Measurements from ENCODE around the gene SLC4A5.
"Not testable (repeated sequence)": the region's sequence is repeated elsewhere in the genome, so short reads cannot be mapped to it uniquely, and the experiment has no call there.

Gene SLC4A5

DNA sequence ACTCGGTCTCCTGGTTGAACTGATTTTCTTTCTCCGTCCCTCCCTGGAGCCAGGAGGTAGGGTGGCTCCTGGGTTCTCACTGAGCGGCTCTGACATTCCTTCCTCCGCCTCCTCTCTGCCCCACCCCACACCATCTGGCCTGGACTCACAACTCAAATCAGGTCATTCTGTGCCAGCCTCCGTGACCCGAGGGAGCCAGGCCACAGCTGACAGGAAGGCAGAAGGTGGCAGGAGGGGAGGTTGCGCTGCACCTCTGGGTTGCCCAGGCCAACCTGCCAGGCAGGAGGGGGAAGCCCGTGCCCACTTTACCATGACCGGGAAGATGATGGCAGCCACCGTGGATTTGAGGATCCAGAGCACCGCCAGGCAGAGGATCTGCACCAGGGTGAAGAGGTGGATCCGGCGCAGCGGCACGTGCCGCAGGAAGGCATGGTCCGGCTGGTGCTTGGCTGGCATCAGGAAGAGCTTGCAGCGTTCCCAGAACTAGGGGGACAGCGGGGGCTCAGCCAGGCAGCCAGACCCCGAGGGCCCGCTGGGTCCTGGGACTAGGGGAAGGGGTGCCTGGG, 116.5 kb downstream of the SLC4A5 start:
- DNase-seq, result no peak

DNA sequence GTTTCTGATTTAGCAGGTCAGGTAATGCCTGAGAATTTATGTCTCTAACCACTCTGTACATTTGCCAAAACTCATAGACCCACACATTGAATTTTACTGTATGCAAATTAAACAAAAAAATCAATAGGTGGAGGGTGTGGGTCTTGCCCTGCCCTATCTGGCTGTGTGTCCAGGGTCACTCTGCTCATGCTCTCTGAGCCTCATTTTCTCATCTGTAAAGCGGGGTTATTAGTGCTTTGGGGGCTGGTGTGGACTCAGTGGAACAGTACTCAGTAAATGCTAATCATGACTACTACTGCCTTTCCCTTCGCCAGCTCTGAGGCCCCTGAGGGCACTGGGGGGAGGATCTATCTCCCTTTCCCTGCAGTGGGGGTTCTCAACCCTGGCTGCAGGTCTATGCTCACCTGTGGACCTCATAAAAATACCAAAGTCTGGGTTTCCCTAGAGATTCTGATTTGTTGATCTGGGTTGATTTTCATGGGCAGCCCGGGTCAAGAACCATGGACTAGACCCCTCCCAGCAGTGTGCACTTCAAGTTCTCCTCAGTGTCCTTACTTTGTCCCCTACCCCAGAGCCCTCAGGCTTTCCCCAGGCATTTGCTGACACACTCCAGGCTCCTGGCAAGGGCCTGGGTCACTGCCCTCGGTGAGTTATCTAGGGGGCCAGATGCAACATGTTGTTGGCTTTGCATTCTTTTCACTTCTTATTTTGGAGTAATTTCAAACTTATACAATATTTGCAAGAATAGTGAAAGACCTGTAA, 117.3 kb downstream of the SLC4A5 start:
- DNase-seq, result no peak

DNA sequence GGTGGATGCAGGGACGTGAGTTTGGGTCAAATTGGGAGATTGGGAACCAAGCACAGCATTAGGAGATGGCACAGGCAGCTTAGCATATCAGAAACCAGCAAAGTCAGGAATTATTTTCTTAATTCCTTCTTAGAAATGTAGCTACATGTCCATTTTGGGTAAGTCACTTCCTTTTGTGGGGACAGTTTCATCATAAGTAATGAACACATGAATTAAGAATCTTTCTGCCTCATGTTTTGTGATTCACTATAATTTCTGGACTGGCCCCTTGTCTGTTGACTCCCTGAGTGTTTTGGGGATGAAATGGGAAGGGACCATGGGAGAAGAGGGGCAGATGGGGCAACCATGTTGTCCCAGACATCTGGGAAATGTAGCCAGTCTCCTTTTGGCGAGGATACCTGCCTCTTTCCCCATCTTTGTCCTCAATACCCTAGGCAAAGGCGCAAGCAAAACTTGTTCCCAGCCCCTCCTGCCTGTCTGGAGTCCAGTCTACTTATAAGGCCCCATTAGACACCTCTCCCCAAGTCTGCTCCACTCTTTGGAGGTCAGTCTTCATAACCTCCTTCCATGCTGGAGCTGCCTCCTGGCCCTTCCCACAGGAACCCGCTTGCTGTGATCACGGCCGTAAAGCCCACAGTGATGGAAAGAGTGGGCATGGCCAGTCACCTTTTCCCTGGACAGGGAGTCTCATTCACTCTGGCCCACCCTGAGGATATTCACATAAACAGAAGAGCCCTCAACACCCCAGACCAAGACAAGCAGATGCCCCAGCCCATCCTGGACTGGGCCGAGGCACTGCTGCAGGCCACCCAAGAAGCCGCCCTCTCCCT, 119.1 kb downstream of the SLC4A5 start:
- DNase-seq, result no peak

DNA sequence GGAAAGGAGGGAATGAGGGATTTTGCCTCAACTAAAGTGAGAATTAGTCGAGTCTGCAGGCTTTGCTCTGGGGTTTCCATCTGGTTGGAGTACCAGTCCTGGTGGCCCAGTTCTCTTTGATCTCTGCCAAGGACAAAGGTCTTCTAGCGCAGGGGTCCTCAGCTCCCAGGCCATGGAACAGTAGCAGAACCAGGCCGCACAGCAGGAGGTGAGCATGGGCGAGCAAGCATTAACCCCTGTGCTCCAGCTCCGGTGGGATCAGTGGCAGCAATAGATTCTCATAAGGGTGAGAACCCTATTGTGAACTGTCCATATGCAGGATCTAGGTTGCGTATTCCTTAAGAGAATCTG, 120.9 kb downstream of the SLC4A5 start:
- no peak for DNase-seq

DNA sequence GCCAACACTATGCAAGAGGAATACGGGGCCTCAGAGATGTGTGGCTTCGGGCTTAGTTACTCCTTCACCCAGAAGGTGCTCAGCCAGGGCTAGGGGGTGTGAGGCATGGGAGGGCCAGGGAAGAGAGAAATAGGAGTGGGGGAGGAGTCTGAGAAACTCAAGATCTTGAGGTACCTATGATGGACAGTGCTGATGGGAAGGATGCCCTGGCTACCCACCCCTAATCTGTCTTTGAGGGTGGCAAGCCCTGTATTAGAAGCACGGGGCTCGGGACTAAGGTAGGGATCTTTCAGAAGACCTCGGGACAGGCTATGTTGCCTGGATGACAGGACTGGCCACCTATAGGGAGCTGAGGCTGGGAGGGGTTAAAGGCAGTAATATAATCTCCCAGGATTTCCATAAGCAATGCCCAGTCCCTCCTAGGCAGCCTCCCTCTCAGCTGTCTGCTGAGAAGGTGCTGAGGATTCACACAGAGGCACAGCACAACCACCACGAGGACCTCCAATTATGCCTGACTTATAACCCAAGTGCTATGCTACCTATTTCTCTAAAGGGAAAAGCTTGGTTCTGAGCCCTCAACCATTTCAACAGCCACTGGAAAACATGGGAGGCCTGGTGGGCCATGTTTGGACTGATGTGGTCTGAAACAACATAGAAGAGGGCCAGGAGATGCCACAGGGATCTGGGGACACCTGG, 121.5 kb downstream of the SLC4A5 start:
- DNase-seq, result no peak

DNA sequence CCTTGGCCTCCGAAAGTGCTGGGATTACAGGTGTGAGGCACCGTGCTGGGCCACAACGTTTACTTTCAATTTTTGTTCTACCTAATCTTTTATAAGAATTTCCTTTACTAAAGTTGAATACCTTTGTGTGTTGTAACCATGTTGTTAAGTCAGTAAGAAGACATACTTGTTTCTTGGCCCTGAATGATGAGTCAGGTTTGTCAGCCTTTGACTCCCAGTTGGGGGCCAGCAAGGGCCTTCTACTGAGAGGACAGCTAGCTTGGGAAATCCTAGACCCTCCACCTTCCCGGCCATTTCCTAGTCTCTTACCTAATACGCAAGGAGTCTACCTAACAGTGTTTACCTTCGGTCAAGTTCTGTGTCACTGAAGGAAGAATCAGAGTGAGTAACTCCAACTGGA, 122.1 kb downstream of the SLC4A5 start:
- DNase-seq, result no peak

DNA sequence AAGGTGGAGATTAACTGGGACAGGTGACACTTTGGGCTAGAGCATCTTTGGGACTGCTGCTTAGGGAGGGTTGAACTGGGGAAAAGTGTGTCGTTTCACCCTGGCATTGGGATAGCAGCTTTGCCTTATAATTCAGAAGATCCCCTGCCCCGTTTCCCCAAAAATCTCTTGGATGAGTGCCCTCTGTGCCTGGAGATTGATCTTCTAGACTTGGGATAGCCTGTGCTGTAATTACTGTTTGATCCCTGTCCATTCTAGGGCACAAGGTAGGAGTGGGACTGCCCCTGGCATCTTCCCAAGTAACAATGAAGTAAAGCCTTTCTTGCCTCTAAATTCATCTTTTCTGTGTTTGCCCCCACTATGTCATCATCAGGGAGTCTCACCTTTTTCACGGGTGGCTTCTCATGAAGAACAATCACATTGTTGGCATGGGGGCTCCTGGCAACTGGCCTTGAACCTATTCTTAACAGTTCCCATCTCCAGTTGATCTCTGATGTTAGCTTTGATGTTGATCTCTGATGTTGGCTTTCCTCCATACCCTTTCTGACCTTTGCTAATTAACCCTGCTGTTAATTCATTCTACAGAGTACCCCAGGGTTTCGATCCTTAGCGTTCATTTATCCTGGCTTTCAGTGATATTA, 123.2 kb downstream of the SLC4A5 start:
- DNase-seq, result no peak

DNA sequence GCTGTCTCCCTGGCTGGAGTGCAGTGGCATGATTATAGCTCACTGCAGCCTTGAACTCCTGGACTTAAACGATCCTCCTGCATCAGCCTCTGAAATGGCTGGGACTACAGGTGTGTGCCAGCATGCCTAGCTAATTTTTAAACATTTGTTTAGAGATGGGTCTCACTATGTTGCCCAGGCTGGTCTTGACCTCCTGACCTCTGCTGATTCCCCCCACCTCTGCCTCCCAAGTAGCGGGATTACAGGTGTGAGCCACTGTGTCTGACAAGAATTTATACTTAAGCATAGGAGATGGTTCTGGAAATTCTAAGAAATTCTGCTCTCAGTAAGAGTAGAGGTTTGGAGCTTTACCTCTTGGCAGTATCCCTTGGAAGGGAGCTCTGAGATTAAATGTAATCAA, 126.6 kb downstream of the SLC4A5 start:
- DNase-seq, result no peak

DNA sequence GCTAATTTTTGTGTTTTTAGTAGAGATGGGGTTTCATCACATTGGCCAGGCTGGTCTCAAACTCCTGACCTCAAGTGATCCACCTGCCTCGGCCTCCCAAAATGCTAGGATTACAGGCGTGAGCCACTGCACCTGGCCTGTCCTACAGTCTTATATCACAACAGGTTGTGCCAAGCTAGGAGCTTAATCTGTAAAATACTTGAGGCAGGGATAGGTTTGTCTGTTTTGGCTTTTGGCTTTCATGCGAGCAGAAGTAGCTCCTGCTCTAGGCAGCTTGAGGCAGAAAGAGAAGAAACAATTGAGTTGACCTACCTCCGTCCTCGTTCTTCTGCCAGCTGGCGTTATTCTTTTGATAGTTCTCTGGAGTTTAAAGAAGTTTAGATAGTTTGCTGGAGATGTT, 127.4 kb downstream of the SLC4A5 start:
- not testable (repeated sequence) for DNase-seq

DNA sequence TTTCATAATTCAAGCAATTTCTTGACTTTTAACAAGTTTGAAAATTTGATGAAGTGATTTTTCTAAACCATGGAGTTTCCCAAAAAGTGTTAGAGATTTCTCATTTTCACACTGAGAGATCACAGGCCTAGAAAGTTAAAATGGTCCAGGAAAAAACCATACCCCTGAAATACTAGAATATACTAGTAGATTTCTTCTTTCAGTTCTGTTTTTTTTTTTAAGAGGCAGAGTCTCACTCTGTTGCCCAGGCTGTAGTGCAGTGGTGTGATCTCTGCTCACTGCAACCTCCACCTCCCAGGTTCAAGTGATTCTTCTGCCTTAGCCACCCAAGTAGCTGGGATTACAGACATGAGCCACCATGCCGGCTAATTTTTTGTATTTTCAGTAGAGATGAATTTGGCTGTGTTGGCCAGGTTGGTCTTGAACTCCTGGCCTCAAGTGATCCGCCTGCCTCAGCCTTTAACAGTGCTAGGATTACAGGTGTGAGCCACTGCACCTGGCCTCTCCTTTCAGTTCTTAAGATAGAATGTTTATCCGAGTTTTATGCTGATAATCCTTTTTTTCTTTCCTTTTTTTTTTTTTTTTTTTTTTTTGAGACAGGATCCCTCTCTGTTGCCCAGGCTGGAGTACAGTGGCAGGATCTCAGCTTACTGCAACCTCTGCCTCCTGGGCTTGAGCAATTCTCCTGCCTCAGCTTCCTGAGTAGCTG, 130.4 kb downstream of the SLC4A5 start:
- DNase-seq, result no peak

DNA sequence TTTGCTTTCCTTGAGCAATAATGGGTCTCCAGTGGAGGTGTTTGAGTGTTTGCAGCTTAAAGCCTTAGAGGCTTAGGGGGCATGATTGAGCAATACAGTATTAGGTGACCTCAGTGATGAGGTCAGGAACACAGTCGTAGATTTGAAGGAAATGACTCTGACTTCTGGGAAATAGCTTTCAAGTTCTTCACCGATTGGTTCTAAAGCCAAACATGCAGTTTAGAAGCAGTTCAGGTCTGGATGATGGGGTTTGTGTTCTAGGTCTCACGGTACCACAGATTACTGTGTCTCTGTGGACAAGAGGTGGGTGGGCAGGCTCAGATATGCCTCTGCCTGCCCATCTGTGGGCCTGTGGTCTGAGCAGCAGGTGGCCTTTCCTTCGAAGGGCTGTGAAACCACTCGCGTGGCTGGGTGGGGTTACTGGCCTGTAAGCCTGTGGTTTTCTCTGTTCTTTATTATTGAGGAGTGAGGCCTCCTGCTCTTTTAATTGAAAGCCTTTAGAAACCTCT, 137.0 kb downstream of the SLC4A5 start:
- DNase-seq, result peak; percentile 38

DNA sequence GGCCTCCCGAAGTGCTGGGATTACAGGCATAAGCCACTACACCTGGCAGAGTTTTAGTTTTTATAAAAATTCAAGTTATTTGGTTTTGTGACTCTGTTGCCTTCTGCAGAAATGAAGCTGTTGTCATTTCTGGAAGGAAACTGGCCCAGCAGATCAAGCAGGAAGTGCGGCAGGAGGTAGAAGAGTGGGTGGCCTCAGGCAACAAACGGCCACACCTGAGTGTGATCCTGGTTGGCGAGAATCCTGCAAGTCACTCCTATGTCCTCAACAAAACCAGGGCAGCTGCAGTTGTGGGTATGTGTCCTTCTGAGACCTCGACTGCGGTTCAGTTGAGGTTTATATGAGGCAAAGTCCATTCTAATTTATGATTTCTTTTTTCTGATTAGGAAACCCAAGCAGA, 137.6 kb downstream of the SLC4A5 start:
- no peak for DNase-seq

DNA sequence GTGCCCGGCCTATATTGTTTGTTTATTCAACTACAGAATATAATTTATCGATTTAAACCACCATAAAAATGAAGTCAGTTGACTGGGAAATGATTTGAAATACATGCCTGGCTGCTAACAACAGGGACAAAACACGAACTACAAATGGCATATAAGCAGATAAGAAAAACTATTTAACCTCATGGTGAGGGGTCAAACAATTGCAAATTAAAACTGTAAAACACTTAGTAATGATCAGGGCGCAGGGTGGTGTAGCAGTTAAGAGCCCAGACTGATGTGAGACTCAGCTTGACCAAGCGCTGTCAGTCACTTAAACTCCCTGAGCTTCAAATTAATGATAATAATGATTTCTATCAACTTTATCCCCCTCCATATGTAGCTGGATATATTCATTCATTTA, 138.1 kb downstream of the SLC4A5 start:
- no peak for DNase-seq

DNA sequence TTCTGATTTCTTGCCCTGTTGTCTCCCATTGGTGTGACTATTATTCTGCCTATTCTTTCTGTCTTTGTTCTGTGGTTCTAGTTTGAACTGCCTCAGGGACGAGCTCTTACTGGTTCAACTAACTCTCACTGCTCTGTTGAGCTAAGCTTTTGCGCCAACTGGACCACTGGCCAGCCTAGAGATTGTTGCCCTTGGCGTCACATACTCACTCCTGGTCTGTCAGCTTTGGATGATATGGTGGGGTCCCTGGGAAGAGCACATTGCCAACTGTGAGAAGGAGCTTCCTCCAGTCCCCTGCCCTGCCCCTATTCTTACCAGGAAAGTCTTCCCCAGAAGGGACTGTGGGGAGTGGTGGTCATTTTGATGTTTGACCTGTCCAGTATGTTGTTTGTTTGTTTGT, 138.8 kb downstream of the SLC4A5 start:
- no peak for DNase-seq

DNA sequence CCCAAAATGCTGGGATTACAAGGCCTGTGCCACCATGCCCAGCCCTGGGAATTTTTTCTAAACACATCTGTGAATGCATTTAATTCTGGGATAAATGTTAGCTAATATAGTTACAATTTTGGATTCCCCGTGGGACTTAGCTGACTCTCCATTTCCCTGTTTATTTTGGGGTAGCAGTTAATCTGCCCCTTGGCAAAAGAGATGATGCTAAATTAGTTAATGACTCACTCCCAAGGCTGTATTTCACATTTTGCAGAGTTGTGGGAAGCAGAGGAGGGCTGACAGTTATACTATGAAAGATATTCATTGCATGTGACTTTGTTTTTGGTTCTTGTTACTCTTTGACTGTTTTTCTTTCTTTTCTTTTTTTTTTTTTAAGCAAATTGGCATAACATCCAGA, 141.6 kb downstream of the SLC4A5 start:
- no peak for DNase-seq

DNA sequence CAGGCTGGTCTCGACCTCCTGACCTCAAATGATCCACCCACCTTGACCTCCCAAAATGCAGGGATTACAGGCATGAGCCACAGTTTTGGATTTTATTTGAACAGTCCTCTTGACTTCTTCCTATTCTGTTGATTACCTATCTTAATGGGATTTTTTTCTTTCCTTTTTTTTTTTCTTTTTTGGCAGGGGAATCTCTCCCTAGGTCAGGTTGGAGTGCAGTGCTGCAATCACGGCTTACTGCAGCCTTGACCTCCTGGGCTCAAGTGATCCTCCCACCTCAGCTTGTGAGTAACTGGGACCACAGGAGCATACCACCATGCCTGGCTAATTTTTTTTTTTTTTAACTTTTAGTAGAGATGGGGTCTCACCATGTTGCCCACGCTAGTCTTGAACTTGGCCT, 142.0 kb downstream of the SLC4A5 start:
- DNase-seq, result no peak

DNA sequence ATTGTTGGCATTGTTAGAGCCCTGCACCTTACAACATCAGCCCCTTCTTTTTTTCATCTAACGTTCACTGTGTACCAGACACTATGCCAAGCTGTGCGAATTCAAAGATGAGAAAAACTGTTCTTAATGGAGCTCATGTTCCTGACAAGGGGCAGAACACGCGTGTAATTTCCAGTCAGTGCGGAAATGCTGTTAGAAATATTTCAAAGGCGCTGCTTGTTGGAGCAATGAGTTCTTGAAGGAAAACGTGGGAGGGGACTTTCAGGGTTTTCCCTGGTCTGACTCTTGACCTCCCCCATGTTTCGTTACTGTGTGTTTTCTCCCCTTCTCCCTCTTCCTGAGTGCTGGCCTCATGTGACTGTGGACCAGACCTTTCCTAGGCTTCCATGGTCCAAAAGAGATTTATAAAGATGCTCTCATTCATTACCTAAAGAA, 143.3 kb downstream of the SLC4A5 start:
- DNase-seq, result peak; percentile 56

DNA sequence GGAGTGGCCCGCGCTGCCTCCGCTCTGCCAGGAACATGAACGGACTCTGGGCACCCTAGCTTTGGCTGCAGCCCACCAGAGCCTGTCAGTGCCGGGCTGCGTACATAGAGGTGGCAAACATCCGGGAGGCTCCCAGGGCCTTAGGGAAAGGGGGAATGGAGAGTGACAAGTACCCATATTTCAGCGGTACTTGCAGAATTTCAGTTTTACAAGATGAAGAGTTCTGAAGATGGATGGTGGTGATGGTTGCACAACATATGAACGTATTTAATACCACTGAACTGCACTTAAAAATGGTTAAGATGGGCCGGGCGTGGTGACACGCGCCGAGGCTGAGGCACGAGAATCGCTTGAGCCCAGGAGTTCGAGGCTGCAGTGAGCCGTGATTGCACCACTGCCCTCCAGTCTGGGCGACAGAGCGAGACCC, 143.9 kb downstream of the SLC4A5 start:
- DNase-seq, result peak; percentile 20

DNA sequence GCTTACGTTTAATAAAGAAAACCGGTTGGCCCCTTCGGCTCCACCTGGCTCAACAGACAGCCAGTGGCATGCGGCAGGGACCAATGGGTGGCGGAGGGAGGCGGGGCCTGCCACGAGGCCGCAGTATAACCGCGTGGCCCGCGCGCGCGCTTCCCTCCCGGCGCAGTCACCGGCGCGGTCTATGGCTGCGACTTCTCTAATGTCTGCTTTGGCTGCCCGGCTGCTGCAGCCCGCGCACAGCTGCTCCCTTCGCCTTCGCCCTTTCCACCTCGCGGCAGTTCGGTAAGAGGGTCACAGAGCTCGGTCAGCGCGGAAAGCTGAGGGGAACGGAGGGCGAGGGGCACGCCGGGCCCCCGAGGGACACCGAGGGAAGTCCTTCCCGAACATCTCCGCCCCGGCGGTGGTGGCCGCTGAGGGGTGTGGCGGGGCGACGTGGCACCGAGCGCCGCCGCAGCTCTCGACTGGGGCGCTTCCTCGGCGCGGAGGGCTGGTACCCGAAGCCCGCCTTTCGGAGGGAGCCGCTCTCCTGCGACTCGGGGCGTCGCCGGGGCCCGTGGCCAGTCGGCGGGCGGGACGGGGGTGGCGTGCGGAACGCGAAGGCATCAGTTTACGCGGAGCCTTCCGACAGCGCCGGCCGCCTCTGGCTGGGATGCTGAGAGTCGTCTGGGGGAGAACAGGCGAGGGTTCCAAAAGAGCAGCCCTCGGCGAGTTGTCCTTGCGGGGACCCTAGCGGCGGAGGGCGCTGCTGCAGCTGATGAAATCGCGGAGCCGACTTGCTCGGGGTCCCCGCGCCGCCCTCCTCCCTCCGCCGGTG, 144.5 kb downstream of the SLC4A5 start, which contains the start of gene MTHFD2:
Gene MTHFD2, plus strand, starts transcription at position 155 of the 814 bp plus-strand sequence. Its CDS starts 27 bp downstream, at position 182.
- DNase-seq, result peak; percentile 94

DNA sequence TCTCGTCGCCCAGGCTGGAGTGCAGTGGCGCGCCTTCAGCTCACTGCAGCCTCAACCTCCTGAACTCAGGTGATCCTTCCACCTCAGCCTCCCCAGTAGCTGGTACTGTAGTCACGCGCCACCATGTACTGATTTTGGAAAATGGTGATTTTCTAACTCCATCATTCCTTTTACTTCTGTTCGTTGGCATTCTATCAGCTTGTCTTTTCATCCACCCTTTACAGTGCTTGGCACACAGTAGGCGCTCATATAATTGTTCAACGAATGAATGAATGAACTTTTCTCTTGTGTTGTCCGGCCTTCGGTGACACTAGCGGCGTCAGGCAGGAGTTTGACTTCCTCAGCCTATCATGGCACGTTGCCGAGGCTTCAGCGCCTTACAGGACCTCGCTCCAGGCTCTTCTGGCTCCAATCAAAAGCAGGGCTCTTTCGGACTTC, 145.2 kb downstream of the SLC4A5 start:
- no peak for DNase-seq

DNA sequence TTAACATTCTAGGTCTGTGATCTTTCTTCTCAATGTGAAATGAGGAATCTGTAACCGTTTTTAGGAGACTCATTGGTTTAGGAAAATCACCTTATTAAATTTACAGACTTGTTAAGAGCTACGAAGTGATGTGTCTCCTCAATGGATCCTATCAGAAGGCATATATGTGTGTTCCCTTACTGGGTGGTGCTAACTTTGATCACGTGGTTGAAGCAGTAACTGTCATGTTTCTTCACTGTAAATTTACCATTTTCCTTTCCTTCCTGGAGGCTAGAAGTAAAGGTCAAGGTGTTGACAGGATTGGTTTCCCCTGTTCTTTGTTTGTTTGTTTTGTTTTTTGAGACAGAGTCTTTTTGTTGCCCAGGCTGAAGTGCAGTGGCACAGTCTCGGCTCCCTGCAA, 146.2 kb downstream of the SLC4A5 start:
- DNase-seq, result no peak
